DLD1 (cell line): ENCODE measurements around the gene KIF16B.

ENCODE experiments used
- in situ Hi-C: cut with HindIII; loops from 2 replicates; pipeline ENCODE4 v1.10.0; 2017; ENCODE audit warnings: low sequenced_read_pairs

Gene KIF16B

GRCh38 chr20:16485401-16485800 is 87.8 kb downstream of the KIF16B start:
- in situ Hi-C loops: no loop called here

DNA sequence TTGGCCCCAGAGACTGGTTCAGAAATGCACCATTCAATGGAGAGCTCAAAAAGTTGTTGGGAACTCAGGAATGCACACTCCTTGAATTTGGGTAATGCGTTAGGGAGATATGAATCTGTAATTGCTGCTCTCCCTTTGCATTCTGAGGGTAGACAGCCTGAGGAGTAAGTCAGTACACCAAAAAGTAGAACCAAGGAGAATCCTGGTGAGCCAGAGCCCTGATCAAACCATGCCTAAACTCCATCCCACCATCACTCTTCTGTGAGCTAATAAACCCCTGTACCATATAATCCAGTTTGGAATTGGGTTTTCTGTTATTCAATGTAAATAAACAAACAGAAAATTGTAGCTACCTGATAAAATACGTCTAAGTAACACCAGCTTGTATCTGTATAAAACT is 90.2 kb downstream of the KIF16B start:
- in situ Hi-C loops: no loop called here

GRCh38 chr20:16481977-16482376 is 91.3 kb downstream of the KIF16B start:
- in situ Hi-C loops: no loop called here

DNA sequence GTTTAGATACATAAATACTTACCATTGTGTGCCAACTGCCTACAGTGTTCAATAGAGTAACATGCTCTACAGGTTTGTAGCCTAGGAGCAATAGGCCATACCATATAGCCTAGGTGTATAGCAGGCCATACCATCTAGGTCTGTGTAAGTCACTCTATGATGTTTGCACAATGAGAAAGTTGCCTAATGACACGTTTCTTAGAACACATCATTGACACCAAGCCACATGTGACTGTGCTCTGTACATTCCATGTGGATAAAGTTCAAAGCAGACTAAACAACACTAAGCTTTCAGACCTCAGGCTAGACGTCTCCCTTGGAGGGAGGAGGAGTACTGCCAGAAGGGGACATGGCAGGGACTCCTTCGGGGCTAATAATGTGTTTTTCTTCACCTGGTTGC is 93.6 kb downstream of the KIF16B start:
- in situ Hi-C loops: no loop called here

- in situ Hi-C loops: no loop called here
Observed at GRCh38 chr20:16477632-16478031, 95.6 kb downstream of the KIF16B start.

GRCh38 chr20:16476032-16476431 is 97.2 kb downstream of the KIF16B start:
- in situ Hi-C loops: no loop called here

DNA sequence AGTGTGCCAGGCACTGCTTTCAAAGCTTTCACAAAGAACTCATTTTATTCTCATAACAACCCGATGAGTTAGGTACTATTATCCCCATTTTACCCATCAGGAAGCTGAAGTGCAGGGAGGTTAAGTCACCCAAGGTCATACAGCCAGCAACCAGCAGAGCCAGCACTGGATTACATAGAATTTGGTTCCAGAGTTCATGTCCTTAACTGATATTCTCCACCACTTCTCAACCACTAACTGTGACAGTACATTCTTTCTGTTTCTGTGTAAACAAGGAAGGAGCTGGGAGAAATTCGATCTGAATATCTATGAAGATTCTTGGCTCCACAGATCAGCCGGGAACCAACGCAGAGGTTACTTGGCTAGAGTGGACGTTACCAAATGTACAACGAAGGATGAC is 98.0 kb downstream of the KIF16B start:
- in situ Hi-C loops: no loop called here

- in situ Hi-C loops: no loop called here
Observed at GRCh38 chr20:16474363-16474762, 98.9 kb downstream of the KIF16B start.

GRCh38 chr20:16472045-16472872 is 101.0 kb downstream of the KIF16B start:
- in situ Hi-C loops: no loop called here

- in situ Hi-C loops: no loop called here
Observed at GRCh38 chr20:16469395-16469905, 103.8 kb downstream of the KIF16B start.

GRCh38 chr20:16462711-16463110 is 110.5 kb downstream of the KIF16B start:
- in situ Hi-C loops: no loop called here

DNA sequence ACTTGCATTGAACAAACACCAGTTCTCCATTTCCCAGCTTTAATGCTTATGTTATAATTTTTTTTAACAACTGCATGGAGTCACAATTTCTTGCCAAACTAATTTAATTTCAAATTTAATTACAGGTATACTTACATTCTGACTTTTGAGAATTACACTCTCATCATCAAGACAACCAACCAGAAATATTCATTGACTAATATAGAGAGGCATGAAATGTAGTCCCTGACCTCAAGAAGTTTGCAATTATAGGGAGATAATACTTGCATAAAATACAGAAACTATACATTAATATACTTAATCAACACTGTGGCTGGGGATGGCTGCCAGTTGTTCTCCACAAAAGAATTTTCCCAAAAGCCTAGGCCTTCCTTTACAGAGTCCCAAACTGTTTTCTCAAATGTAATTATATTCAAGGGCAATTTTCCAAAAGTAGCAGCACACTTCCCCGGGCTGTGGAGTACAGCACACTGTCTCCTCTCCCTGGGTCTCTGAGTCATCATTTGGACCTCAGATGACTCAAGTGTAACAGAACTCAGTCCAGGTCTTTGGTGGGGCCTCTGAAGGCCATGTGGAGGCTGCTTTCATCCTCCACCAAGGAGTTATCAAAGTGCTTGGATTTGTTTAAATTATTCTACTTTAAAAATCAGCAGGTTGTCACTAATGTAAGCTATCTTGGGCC is 114.1 kb downstream of the KIF16B start:
- in situ Hi-C loops: no loop called here

DNA sequence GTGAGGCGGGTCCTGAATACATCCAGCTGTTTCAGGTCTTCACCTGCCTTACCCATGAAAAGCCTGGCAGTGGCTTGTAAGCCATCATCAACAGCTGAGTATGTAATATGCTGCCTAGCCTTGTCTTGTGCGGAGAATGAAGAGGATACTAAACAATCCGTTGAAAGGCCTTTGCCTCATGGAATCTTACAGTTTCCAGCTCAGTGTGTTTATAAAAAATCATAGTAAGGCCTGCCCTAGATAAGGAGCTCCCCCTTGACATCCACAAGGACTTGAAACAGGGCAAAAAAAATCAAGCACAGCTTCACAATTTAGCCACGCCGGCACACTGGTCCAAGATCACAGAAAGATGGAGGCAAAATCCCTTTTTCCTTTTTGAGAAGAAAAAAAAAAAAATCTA is 115.7 kb downstream of the KIF16B start:
- in situ Hi-C loops: no loop called here

DNA sequence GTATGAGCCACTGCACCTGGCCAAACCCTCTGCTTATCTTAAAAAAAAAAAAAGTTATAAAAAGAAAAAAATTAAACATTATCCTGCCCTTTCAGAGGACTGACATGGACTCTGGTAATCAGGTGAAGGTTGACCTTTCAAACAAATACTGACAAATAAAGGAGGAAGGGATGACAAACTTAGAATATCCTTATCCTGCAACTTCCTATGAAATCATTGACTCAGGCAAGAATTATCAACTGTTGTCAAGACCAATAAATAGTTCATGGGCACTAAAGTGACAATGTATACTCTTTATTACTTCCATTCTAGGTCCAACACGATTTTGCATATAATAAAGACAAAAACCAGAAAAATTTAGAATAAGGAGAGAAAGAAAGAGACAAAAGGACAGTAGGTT is 117.9 kb downstream of the KIF16B start:
- in situ Hi-C loops: no loop called here

GRCh38 chr20:16451982-16452381 is 121.3 kb downstream of the KIF16B start:
- in situ Hi-C loops: no loop called here

GRCh38 chr20:16451001-16451400 is 122.2 kb downstream of the KIF16B start:
- in situ Hi-C loops: no loop called here

- in situ Hi-C loops: no loop called here
Observed at GRCh38 chr20:16446991-16447390, 126.3 kb downstream of the KIF16B start.

DNA sequence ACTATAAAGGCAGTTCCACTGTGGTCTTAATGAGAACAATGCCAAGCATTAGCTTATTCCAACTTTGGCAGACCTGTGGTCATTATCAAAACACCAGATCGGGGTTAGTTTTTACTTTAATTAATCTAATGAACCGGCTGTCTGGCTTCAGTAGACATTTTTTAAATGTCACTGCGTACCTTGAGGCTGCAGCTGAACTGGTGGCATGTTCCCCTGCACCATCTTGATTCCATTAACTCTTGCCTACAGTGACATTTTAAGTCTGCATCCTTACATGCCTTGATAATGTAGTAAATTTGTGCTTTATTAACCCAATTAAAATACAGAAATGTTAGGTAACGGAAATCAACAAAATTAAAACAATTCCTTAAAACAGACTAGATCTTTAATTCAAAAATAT is 127.0 kb downstream of the KIF16B start:
- in situ Hi-C loops: no loop called here

DNA sequence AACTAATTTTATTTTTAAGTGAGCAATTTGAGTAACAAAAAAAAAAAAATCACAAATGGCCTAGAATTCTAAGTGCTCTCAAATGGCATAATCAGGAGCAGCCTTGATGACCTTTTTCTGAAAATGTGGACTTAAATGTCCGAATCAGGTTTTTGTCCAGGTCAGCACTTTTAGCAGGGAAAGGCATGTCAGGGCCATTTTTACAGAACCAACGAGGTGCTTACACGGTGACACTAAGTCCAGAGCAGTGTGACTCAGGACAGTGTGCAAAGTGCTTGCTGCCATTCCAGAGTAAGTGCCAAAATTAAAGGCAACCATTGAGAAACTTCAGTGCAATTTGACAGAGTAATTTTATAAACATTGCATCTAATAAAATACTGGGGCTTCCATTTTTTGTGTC is 127.8 kb downstream of the KIF16B start:
- in situ Hi-C loops: no loop called here

DNA sequence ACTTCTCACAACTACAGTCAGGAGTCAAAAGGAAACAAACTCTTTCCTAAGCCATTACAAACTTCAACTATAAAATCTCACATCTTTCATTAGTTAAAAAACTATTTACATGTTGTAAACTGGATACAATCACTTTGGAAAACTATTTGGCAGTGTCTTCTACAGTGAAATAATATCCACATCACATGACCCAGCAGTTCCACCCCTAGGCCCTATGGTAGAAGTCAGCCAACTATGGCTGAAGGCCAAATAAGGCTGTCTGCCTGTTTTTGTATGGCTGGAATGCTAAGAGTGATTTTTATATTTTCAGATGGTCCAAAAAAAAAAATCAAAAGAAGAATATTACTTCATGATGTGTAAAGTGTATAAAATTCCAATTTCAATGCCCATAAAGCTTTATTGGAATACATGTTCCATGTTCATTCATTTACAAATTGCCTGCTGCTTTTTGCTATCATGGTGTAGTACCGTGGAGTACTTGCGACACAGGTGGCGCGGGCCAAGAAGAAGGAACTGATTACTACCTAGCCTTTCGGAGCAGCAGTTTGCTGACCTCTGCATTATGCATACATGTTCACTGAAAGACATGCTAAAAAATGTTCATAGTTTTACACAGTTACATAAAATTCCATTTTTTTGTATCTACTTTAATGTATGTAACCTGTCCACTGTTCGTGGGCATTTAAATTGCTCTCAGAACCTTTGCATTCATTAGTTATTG is 129.0 kb downstream of the KIF16B start:
- in situ Hi-C loops: no loop called here

DNA sequence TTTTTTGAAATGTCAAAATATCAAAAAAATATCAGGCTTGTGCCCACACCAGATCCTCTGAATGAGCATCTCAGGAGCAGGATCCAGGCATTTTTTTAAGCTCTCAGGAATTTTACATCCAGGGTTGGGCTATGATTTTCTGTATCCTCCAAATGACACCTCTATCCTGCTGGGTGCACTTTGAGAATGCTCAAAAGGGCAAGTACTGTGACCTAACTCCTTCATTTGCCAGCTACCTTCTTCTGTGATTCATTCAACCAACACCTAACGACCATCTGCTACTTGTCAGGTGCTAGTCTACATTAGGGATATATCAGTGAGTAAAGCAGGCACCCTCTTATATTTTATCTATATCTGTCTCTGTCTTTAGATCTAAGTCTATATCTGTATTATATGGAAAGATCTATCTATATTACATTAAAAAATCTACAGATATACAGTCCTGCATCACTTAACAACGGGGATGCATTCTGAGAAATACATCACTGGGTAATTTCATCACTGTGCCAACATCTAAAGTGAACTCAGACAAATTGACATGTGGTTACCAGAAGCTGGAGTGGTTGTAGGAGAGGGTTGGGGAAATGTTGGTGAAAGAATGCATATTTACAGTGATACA is 131.6 kb downstream of the KIF16B start:
- in situ Hi-C loops: no loop called here
